GM21723 (cell line): ENCODE data around the gene HTR6.
"Not testable (repeated sequence)": the region's sequence is repeated elsewhere in the genome, so short reads cannot be mapped to it uniquely, and the experiment has no call there.

Experiments
- ATAC-seq: cut with Tn5 transposase; IDR thresholded peaks from one replicate; pipeline ENCODE4 v1.9.1; 2021; ENCODE audit warnings: mild to moderate bottlenecking, moderate library complexity; ENCODE audit not compliant: unreplicated experiment

The HTR6 gene

DNA sequence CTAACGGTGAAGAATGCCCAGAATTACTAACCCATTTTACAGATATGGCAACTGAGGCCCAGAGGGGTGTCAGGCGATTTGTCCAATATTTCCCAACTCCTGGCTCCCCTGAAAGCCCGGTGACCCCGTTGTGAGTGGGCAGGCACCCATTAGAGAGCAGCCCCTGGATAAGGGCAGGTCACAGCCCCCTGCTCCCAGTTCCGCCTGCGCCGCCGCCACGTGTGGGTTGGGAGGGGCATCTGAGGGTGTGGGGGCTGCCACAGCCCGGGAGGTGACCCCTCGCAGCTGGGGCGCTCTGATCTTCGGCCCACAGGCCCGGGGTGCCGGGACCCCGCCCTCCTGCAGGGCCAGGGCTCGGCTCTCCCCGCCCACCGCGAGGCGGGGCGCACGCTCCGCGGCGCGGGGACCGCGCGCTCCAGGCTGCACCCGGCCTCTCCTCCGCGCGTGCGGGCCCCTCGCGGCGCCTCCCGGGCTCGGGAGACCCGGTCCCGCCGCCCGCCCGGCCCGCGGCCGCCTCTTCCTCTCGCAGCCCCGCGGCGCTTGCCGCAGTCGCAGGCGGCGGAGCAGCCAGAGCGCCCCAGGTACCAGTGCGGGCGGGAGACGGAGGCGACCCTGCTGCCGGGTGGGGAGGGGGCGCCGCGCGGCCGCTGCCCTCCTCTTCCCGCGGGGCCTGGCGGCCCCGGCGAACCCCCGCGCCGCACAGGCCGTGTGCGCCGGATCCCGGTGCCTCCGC, at the start of gene HTR6:
HTR6 (plus strand) TSS at position 423 of the 733 bp plus-strand sequence. CDS start 879 bp downstream, outside the sequence.
- ATAC-seq = no peak

- no peak for ATAC-seq
These were observed 49.2 kb upstream of the HTR6 start for GRCh38 chr1:19615438-19615837.

DNA sequence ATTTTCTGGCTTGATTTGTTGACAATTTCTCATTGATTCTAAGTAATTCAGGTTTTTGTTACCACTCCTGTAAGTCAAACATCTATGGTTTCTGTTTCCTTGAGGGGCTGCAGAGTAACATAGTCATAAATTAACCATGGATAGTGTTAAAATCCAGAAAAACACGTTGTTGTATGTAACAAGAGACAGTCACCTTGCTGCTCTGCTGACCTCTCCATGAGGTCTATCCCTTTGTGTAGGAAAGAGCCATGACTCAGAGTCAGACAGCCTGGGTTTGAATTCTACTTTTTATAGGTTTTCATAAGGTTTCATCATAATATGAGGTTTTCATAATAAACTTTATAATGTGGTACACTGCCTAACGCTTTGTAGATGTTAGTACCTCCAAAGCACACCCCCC, 48.2 kb upstream of the HTR6 start:
- ATAC-seq = no peak

- ATAC-seq = no peak
These were observed 47.3 kb upstream of the HTR6 start for GRCh38 chr1:19617376-19617775.

DNA sequence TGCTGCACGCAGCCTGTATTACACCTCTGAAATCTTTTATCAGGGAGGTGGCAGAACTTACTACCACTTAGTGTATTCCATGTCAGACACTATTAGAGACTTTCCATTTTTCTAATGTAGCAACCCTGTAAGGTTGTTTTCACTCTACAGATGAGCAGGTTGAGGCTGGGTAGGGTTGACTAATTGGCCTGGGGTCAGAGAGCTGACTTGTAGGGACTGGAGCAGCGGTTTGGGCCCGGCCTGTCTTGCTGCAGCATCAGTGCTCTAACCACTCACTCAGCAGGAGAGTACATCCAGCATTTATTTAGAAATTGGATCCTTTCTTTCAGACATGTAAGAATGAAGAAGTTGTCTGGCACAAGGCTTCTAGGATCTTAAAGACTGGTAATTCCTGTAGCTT, 46.2 kb upstream of the HTR6 start:
- ATAC-seq = no peak

DNA sequence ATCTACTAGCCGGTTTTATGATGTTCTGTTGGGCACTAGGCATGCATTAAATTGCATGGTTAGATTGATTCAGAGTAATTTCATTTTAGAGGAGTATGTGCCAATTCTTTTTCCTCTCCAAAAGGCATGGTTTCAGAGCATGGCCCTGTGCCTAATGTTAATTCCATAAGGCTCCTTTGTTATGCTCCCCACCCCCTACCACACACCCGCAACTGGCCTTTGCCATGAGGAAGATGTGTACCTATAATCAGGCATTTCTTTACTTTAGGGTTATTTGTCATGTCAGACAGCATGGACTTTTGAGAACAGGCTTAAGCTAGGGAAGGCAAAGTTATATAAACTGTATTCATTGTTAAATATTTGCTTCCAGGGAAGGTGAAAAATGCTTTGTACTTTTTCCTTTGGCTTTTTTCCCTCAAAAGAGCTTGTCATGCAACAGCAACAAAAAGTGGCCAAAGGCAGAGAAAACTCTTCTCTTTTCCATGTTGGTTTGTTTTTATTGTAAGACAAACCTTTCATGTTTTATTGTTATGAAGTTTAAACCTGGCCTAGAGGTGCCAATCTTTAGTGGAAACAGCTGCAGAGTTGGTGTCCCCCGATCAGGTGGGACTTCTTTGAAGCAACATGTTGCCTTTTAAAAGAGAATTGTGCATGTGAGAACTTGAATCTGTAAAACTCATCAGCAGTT, 44.8 kb upstream of the HTR6 start:
- no peak for ATAC-seq

DNA sequence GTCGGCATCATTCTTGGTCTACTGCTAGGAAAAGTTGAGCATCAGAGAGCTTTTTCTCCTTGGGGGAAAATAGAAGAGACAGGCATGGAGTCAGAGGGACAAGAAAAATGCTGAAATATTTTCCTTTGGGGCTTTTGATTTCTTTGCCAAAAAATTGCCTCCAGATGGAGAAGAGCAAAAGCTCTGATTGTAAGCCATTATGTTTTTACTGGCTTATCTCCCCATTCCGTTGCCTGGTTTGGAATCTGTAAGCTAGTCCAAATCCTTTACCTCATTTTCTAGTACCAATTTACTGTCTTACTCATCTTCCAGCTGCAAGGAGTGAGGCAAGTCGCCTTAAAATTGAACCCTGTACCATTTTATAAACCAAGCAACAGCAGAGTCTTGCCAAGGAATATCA, 43.9 kb upstream of the HTR6 start:
- ATAC-seq = no peak

- no peak for ATAC-seq
These were observed 43.3 kb upstream of the HTR6 start for GRCh38 chr1:19621274-19621950.

DNA sequence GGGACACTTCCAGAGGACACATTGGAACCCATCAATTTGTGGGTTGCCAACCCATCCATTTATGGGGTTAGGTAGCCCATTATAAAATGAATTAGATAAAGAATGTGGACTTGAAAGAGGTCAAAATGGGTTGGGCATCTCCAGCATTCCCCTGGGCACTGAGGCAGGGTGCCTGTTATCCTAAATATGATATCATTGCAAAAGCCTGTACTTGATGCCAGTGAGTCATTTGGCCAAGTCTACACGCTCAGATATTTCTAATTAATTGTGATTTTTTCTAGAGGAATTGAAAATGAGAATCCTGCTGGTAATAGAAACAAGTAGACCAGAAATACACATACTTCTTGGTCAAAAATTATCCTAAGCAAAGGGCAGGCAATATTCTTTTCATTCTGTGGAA, 42.5 kb upstream of the HTR6 start:
- no peak for ATAC-seq

DNA sequence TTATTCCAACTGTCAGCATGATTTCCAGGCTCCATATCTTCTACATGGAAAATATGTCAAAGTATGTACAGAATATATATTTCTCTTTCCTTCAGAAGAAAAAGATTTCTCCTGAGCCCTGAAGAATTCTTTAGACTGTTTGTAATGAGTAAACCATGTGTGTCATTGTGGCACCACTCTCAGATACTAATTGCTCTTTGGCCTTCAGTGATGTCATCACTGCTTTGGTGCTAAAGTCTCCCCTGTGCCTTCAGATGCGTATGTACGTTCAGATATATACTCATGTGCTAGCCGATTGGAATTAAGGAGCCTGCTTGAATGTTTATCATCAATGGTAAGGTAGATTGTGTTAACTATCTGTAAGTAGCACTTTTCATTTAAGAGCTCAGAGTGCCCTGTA, 41.2 kb upstream of the HTR6 start:
- no peak for ATAC-seq

- ATAC-seq = no peak
These were observed 39.3 kb upstream of the HTR6 start for GRCh38 chr1:19625291-19625937.

DNA sequence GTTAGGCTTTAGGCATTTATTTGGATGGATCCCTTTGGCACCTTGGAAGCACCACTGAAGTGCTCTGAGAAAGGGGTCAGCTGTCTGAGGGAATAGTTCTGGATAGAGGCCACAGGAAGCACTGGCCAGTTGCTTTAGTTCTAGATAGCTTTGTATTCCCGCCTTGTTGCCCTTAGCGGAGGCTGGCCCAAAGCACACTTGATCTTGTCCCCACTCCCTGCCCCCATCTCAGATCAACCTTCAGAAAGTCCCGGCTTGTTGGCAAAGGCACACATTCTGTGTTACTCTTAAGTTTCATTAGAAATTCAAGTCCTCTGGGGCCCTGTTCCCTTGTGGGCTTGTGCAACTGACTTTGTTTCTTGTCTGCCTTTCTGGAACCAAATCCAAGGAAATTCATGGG, 35.8 kb upstream of the HTR6 start:
- ATAC-seq = no peak

- ATAC-seq = no peak
These were observed 35.3 kb upstream of the HTR6 start for GRCh38 chr1:19629357-19629756.

- ATAC-seq = not testable (repeated sequence)
These were observed 34.5 kb upstream of the HTR6 start for GRCh38 chr1:19630192-19630591.

DNA sequence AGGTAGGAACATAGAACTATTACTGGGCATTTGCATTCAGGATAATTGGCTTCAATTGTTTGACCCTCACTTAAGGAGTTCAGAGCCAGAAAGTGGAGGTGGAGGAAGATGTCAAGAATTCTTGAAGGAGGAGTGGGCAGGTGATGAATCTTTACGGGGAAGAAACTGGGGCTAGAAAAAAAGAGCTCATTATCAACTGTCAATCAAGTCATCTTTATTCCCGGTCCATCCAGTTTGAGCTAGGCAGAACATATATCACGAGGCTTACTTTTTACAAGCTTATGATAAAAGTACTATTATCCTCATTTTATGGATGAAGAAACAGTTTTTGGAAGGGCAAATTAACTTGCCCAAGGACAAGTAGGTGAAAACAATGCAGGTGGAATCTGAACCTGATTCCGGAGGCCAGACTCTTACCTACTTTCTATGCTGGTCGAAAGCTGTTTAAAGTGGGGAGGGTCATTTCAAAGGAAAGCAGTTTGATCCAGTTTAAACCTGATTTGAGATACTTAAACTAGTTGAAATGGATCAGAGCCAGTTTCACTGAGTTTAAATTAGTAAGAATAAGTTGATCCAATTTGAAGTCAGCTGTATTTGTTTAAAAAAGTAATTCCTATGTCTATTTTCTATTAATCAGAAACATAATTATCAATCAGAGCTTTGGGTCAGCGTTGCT, 33.8 kb upstream of the HTR6 start:
- ATAC-seq = no peak

GRCh38 chr1:19632211-19632610, 32.5 kb upstream of the HTR6 start:
- ATAC-seq = no peak

- no peak for ATAC-seq
These were observed 31.6 kb upstream of the HTR6 start for GRCh38 chr1:19633106-19633505.

GRCh38 chr1:19635064-19635463, 29.6 kb upstream of the HTR6 start:
- ATAC-seq = not testable (repeated sequence)

DNA sequence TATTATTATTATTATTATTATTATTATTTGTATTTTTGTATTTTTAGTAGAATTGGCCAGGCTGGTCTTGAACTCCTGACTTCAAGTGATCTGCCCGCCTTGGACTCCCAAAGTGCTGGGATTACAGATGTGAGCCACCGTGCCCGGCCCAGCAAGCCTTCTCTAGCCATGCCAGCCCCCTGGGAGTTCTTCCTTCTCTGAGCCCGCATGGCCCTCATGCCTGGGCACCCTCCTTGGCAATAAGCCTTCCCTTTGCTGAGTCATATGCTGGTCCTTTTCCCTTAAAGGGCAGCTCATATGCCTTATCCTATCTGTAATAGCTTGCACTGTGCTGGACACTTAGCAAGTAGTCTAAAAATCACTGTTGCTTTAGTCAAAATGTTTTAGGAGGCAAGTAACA, 29.0 kb upstream of the HTR6 start:
- ATAC-seq = no peak

DNA sequence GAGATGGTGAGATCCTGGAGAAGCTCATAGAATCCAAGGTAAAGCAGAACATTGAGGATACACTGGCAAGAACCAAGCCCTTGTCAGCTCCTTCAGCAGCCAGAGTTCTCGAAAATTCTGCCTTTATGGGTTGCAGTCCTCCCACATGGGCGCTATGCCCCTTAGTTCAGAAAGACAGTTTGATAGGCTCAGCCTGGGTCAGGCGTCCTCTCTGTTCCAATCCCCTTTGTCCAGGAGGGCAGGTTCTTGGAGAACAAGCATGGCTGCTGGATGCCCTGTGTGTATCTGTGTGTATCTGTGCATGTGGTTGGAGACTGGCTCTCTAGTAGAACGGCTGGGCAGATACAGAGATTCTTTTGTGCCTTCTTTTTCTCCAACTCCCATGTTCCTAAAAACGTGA, 28.6 kb upstream of the HTR6 start:
- no peak for ATAC-seq

DNA sequence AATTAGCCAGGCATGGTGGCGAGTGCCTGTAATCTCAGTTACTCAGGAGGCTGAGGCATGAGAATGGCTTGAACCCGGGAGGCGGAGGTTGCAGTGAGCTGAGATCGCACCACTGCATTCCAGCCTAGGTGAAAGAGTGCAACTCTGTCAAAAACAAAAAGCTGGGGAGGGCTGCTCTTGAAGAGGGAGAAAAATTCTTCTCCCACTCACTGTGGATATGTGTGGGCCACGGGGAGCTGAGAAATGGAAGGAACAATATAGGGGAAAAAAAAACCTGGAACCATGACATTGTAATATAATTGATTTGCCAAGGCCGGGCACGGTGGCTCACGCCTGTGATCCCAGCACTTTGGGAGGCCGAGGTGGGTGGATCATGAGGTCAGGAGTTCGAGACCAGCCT, 27.9 kb upstream of the HTR6 start:
- not testable (repeated sequence) for ATAC-seq
